Adrenal gland (tissue), 12 donors: Measurements from ENCODE around the gene HGF. TPM values are rescaled to one million over a fixed set of nuclear protein-coding genes. Genes with fewer than 3 reads are reported as not detected.

Source experiments
- DNase-seq, 7 donors: peaks; one replicate each; pipeline ENCODE4 v3.0.0-alpha.2; 2019 to 2020
- H3K27ac ChIP-seq, 5 donors: fragments of 200-600 bp; sonication (generic) in 4 of 5; 1 replicate in 3 of 5; 2 replicates in 2 of 5; pipeline versions ENCODE4 v1.5.1 to v1.8.0; 2016 to 2020; ENCODE audit warnings: mild to moderate bottlenecking in 1 of 5
- H3K27me3 ChIP-seq: fragments of 200-600 bp; 2 replicates; pipeline ENCODE4 v1.8.0; 2021
- H3K36me3 ChIP-seq, 2 donors: fragments of 200-600 bp; replicated peaks in 1 of 2; 1 replicate in 1 of 2; 2 replicates in 1 of 2; pipeline versions ENCODE4 v1.5.1 to v1.8.0; 2018 to 2022
- H3K4me1 ChIP-seq, 2 donors: fragments of 200-600 bp; replicated peaks in 1 of 2; 1 replicate in 1 of 2; 2 replicates in 1 of 2; pipeline versions ENCODE4 v1.5.1 to v1.8.0; 2018 to 2021
- H3K4me3 ChIP-seq, 4 donors: fragments of 200-600 bp; sonication (generic) in 3 of 4; one replicate each; pipeline ENCODE4 v1.5.1; 2016 to 2018
- H3K9me3 ChIP-seq, 3 donors: fragments of 200-600 bp; sonication (generic) in 1 of 3; replicated peaks in 1 of 3; 1 replicate in 2 of 3; 2 replicates in 1 of 3; pipeline versions ENCODE4 v1.5.1 to v1.8.0; 2016 to 2021
- POLR2A ChIP-seq, 2 donors: fragments of 450-650 bp; IDR thresholded peaks; one replicate each; pipeline ENCODE4 v1.6.1; 2017; ENCODE audit warnings: antibody characterized with exemption in 2 of 2, mild to moderate bottlenecking in 2 of 2, moderate library complexity in 1 of 2
- WGBS, 4 donors: extraction: QIAGEN DNeasy Blood & Tissue Kit in 2 of 4; methylation state at CpG; one replicate each; pipeline versions ENCODE4 v1.1.5 to v1.1.7; 2013 to 2017; 5-methylcytosine and 5-hydroxymethylcytosine counted together
- intact Hi-C, 2 donors: fragments of 100-400 bp; cut with DNase I; formaldehyde crosslinking; loops; one replicate each; pipeline versions ENCODE4 v1.14.1 to v1.15.0; 2022 to 2023
- polyA plus RNA-seq, 3 donors: library from polyadenylated mRNA; stranded (reverse); fragments of 200-250 nt in 2 of 3; fragments of 350-450 nt in 1 of 3; fragmentation: Illumina TruSeq in 1 of 3; extraction: RNeasy Lipid Tissue Mini Kit (QIAGEN cat#74804) in 1 of 3; gene quantifications; one replicate each; pipeline ENCODE4 v1.2.3, GENCODE V29; 2013 to 2014
- total RNA-seq, 9 donors: library from RNA; depleted of rRNA in 4 of 9; stranded (reverse); fragments of >200 nt in 4 of 9; fragments of 120-200 nt in 1 of 9; fragmentation: NEBNext Ultra II Directional in 1 of 9; extraction: Animal tissue kit (Norgen Biotek cat#: 25700) in 1 of 9; gene quantifications; one replicate each; pipeline versions ENCODE4 v1.1.0 to v1.2.4, GENCODE V29; 2013 to 2023
- TF ChIP-seq, protein P1 (sequence below), 6 experiments: fragments of 450-650 bp in 4 of 6; fragments of 200-600 bp in 2 of 6; sonication (generic) in 1 of 6; IDR thresholded peaks; 1 replicate in 5 of 6; 2 replicates in 1 of 6; pipeline versions ENCODE4 v1.5.1 to v1.8.0; 2016 to 2021; ENCODE audit warnings: antibody characterized with exemption in 6 of 6, mild to moderate bottlenecking in 2 of 6, moderate library complexity in 1 of 6
- donor health status: healthy with polysubstance abuse.
- donor health status: Bipolar disorder and iron deficiency.
- donor health status: DM: yes; HTN: yes; CAD: no.
- donor health status: DM: no; HTN: no; CAD: no.
- donor health status: DM: no; HTN: no; CAD: no.
- donor health status: DM: yes; HTN: yes; CAD: no.

The HGF gene
- total and polyA plus RNA-seq, 12 donors: 3.7 to 157 (median 71.2) TPM

DNA sequence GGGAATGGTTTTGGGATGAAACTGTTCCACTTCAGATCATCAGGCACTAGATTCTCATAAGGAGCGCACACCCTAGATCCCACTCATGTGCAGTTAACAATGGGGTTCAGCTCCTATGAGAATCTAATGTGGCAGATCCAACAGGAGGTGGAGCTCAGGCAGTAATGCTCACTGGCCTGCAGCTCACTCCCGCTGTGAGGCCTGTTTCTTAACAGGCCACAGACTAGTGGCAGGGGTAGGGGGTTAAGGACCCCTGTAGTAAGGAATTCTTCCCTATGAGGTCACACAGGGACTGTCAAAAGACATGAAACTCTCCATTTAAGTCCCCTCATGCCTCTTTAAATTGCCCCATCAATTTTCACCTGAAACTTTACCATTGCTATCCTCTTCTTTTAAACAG lies 8.0 kb downstream of the HGF start:
- DNase-seq: no peak
- intact Hi-C loops: no loop called here
- TF ChIP-seq, protein P1, sequence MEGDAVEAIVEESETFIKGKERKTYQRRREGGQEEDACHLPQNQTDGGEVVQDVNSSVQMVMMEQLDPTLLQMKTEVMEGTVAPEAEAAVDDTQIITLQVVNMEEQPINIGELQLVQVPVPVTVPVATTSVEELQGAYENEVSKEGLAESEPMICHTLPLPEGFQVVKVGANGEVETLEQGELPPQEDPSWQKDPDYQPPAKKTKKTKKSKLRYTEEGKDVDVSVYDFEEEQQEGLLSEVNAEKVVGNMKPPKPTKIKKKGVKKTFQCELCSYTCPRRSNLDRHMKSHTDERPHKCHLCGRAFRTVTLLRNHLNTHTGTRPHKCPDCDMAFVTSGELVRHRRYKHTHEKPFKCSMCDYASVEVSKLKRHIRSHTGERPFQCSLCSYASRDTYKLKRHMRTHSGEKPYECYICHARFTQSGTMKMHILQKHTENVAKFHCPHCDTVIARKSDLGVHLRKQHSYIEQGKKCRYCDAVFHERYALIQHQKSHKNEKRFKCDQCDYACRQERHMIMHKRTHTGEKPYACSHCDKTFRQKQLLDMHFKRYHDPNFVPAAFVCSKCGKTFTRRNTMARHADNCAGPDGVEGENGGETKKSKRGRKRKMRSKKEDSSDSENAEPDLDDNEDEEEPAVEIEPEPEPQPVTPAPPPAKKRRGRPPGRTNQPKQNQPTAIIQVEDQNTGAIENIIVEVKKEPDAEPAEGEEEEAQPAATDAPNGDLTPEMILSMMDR (IDR thresholded peaks at IDR 0.05): no peak
- WGBS, 4 donors: 75 to 93% (median 78%) methylated on average over 2 of the region's 2 CpGs
- Histone ChIP-seq H3K27ac (no peak overlapping the region), H3K9me3 (no peaks in the 10 kb centered on the region), H3K27me3 (no peaks in the 10 kb centered on the region), H3K36me3 (peaks cover 0 to 2% of the 10 kb centered on the region in 2 donors), H3K4me1 (no peaks in the 10 kb centered on the region), H3K4me3 (no peak overlapping the region)

DNA sequence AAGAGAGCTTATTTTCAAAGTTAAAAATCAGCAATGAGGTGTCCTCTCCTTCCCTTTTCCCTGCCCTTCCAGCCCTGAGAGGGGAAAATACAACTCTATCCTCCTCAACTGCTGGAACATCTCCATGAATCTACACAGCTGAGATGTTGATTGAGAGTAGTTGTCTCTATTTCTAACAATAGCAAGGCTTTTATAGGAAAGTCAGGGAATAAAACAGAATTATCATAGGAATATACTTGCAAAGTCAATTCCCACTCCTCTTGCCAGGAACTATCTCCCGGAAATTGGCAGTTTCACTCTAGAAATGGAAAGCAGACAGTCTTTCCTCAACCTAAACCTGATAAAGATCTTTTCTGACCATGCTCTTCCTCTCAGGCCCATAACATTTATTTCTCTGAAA lies 8.8 kb downstream of the HGF start:
- intact Hi-C loops: no loop called here
- DNase-seq: no peak
- no peak overlapping the region for H3K27ac ChIP-seq
- no peaks in the 10 kb centered on the region for H3K4me1 ChIP-seq
- peaks cover 0 to 6% of the 10 kb centered on the region in 2 donors for H3K36me3 ChIP-seq
- WGBS, 4 donors: 64 to 70% (median 67%) methylated on average over 1 of the region's 1 CpG
- TF ChIP-seq, protein P1 (IDR thresholded peaks at IDR 0.05): no peak
- no peak for TF ChIP-seq POLR2A (IDR thresholded peaks at IDR 0.05)
- no peak overlapping the region for H3K4me3 ChIP-seq
- H3K9me3 ChIP-seq: no peaks in the 10 kb centered on the region
- H3K27me3 ChIP-seq: no peaks in the 10 kb centered on the region

DNA sequence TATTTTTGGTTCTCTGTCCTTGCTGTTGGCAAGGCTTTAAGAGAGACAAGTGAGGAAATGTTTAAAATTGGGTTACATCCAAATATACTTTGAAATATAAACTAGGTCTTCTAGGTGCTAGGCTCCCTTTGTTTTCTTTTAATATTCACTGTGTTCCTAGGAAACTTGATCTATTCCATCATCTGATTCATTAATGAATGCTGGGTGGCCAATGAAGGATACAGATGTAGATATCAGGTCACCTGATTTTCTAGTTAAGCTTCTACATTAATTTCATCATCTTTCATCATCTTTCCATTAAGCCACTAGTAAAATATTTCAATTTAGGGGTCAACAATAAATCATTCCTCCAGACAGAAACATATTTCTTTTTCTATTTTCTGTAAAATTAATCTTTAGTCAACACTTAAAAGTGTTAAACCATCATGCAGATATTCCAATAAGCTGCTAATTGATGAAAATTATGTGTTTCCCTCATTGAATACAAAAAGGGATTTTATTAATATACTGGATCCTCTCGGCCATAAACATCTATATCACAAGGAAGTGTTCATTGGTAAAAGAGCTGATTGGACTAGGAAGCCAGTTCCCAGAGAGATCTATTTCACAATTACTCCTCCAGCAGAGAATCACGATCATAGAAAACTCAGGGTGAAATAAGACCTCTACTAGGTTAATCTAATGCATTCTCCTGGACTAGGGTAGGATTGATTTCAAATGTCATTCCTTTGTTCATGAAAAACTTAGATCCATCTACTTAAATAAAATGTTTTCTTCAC lies 14.7 kb downstream of the HGF start:
- WGBS, 4 donors: 68 to 76% (median 71%) methylated on average over 2 of the region's 2 CpGs

DNA sequence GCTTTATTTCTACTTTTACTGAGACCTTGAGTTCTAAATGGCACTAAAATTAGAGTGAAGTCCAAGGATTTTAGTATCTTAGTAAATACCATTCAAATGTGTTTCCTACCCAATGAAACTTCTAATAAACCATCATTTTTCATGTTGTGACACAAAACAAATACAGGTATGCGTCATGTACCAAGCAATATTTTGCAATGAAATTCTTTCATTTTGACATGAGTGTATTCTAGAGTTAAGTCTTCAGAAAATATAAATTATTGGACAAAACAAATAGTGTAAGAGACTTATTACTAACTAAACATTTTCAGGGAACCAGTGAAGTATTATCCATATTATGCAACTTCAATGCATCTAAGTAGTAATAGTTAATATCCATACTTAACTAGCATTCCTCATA lies 16.5 kb downstream of the HGF start:
- Histone ChIP-seq H3K9me3 (no peaks in the 10 kb centered on the region), H3K4me3 (no peak overlapping the region), H3K27me3 (no peaks in the 10 kb centered on the region), H3K4me1 (no peaks in the 10 kb centered on the region), H3K27ac (no peak overlapping the region), H3K36me3 (peaks cover 0 to 6% of the 10 kb centered on the region in 2 donors)
- DNase-seq: no peak
- 62 to 86% (median 77%) methylated on average over 1 of the region's 1 CpG for WGBS, 4 donors
- no peak for TF ChIP-seq POLR2A (IDR thresholded peaks at IDR 0.05)
- TF ChIP-seq, protein P1 (IDR thresholded peaks at IDR 0.05): no peak
- intact Hi-C loops: no loop called here

More for the DNA sequence above, 14.7 kb downstream of the HGF start:
- no peaks in the 10 kb centered on the region for H3K4me1 ChIP-seq
- peaks cover 0 to 6% of the 10 kb centered on the region in 2 donors for H3K36me3 ChIP-seq
- no peak overlapping the region for H3K27ac ChIP-seq
- H3K4me3 ChIP-seq: no peak overlapping the region
- TF ChIP-seq, protein P1 (IDR thresholded peaks at IDR 0.05): no peak
- no peak for TF ChIP-seq POLR2A (IDR thresholded peaks at IDR 0.05)
- H3K27me3 ChIP-seq: no peaks in the 10 kb centered on the region
- intact Hi-C loops: no loop called here
- no peaks in the 10 kb centered on the region for H3K9me3 ChIP-seq
- DNase-seq: no peak
